K562 (cell line): ENCODE results near the gene KCNJ11. TPM values are rescaled to one million over a fixed set of nuclear protein-coding genes. Genes with fewer than 3 reads are reported as not detected.

Experiments
- CBFA2T3 ChIP-seq: fragments of 450-650 bp; IDR thresholded peaks from 2 replicates; pipeline ENCODE4 v1.6.1; 2017
- CBX2 ChIP-seq: fragments of 200-600 bp; sonication (generic); IDR thresholded peaks from one replicate; pipeline ENCODE4 v1.6.1; 2012; ENCODE audit warnings: mild to moderate bottlenecking, low read length, inconsistent platforms; ENCODE audit not compliant: insufficient read depth, poor library complexity, severe bottlenecking
- EP400 ChIP-seq: fragments of 450-650 bp; IDR thresholded peaks from 2 replicates; pipeline ENCODE4 v1.6.1; 2017; ENCODE audit warnings: antibody characterized with exemption, mild to moderate bottlenecking, moderate library complexity
- FOXA1 ChIP-seq: fragments of 450-650 bp; IDR thresholded peaks from 2 replicates; pipeline ENCODE4 v1.6.1; 2016; ENCODE audit warnings: mild to moderate bottlenecking, borderline replicate concordance
- HDAC2 ChIP-seq: fragments of 450-650 bp; IDR thresholded peaks from 2 replicates; pipeline ENCODE4 v1.6.1; 2016; ENCODE audit warnings: mild to moderate bottlenecking
- KLF13 ChIP-seq: fragments of 450-650 bp; IDR thresholded peaks from 2 replicates; pipeline ENCODE4 v1.6.1; 2016; ENCODE audit warnings: missing genetic modification characterization, low read depth, mild to moderate bottlenecking, missing compliant biosample characterization, moderate library complexity, borderline replicate concordance
- MBD2 ChIP-seq: sonication (generic); IDR thresholded peaks from 2 replicates; pipeline ENCODE4 v1.6.1; 2016; ENCODE audit warnings: low read depth, borderline replicate concordance
- MNT ChIP-seq, 2 experiments: fragments of 450-650 bp; conservative IDR thresholded peaks; 2 replicates each; pipeline ENCODE4 v1.6.1; 2017; ENCODE audit warnings: mild to moderate bottlenecking in 2 of 2, moderate library complexity in 2 of 2
- PHB2 ChIP-seq: fragments of 450-650 bp; IDR thresholded peaks from 2 replicates; pipeline ENCODE4 v1.6.1; 2017; ENCODE audit warnings: low read depth
- POLR3G ChIP-seq: IDR thresholded peaks from 2 replicates; pipeline ENCODE4 v1.6.1; 2011; ENCODE audit not compliant: insufficient read length, insufficient replicate concordance; ENCODE audit errors: extremely low read depth
- PRMT5 ChIP-seq: sonication (generic); formaldehyde crosslinking; IDR thresholded peaks from 2 replicates; pipeline ENCODE4 v1.5.0; 2020; ENCODE audit warnings: missing genetic modification reagents
- REST ChIP-seq, 2 experiments: fragments of 450-650 bp; formaldehyde crosslinking in 1 of 2; IDR thresholded peaks; 2 replicates each; pipeline versions ENCODE4 v1.4.0 to v1.6.1; 2014 to 2020; ENCODE audit warnings: mild to moderate bottlenecking in 2 of 2, borderline replicate concordance in 1 of 2, low read depth in 1 of 2
- SRSF3 ChIP-seq: fragments of 200-400 bp; formaldehyde crosslinking; IDR thresholded peaks from 2 replicates; pipeline ENCODE4 v1.6.1; 2016; ENCODE audit warnings: mild to moderate bottlenecking, low read length, moderate library complexity; ENCODE audit not compliant: insufficient read depth
- TAF9B ChIP-seq: fragments of 450-650 bp; IDR thresholded peaks from 2 replicates; pipeline ENCODE4 v1.6.1; 2018; ENCODE audit warnings: mild to moderate bottlenecking; ENCODE audit not compliant: partially characterized antibody
- TEAD1 ChIP-seq, 2 experiments: fragments of 450-650 bp in 1 of 2; sonication (generic) in 1 of 2; formaldehyde crosslinking; IDR thresholded peaks; 2 replicates each; pipeline versions ENCODE4 v1.4.0 to v1.8.0; 2020 to 2022; ENCODE audit warnings: mild to moderate bottlenecking in 2 of 2, missing genetic modification reagents in 1 of 2
- U2AF2 ChIP-seq: fragments of 200-400 bp; formaldehyde crosslinking; optimal IDR thresholded peaks from 2 replicates; pipeline ENCODE3; 2017; ENCODE audit warnings: low read depth, mild to moderate bottlenecking, low read length
- ZFP1 ChIP-seq: fragments of 450-650 bp; formaldehyde crosslinking; IDR thresholded peaks from 2 replicates; pipeline ENCODE4 v1.4.0; 2020; ENCODE audit warnings: mild to moderate bottlenecking, mixed read lengths
- ZNF133 ChIP-seq: fragments of 250-450 bp; sonication (Bioruptor Pico); IDR thresholded peaks from 2 replicates; pipeline ENCODE4 v1.4.0; 2020; ENCODE audit warnings: mild to moderate bottlenecking
- ZNF586 ChIP-seq: fragments of 450-650 bp; formaldehyde crosslinking; conservative IDR thresholded peaks from 2 replicates; pipeline ENCODE4 v1.4.0; 2020; ENCODE audit warnings: mild to moderate bottlenecking, moderate library complexity
- polyA plus RNA-seq, 8 experiments: library from polyadenylated mRNA; depleted of rRNA in 4 of 8; stranded (reverse) in 5 of 8; unstranded in 3 of 8; fragments of >200 nt; fragmentation: Nextera tagmentation in 2 of 8; fragmentation: Illumina TruSeq in 1 of 8; extraction: Ambion mirVana in 2 of 8; extraction: Trizol in 1 of 8; gene quantifications; 2 replicates each; pipeline versions ENCODE4 v1.2.1 to v1.2.3, GENCODE V29; 2011 to 2014; ENCODE audit warnings: inconsistent platforms in 1 of 8, missing spikeins in 1 of 8
- total RNA-seq, 7 experiments: library from RNA; depleted of rRNA in 6 of 7; stranded (reverse); fragments of >200 nt in 6 of 7; fragmentation: Illumina TruSeq in 2 of 7; extraction: Trizol in 2 of 7; gene quantifications; 2 replicates each; pipeline versions ENCODE4 v1.2.1 to v1.2.3, GENCODE V29; 2011 to 2021; ENCODE audit warnings: low replicate concordance in 1 of 7

Gene KCNJ11
- total and polyA plus RNA-seq, 9 of the 15 experiments (the other 6 are each of a cell fraction or from before 2014, with no cell fraction given): 0.54 to 3.7 (median 0.86) TPM; not detected in 2

GRCh38 chr11:17352950-17353820 lies 35.3 kb downstream of the KCNJ11 start (continued):
- TF ChIP-seq KLF13 (tag) (peak; percentile 74), POLR3G (no peak), FOXA1 (no peak), TAF9B (peak; percentile 28), HDAC2 (0 out of 2 replicates have a peak, but pooled peaks have one; percentile 35), REST (IDR thresholded peaks at IDR 0.05; ENCODE audit: borderline replicate concordance) (peak; percentile 20; the same call in 1 of the 2 replicates), REST (CRISPR knock-in tag; IDR thresholded peaks at IDR 0.05; ENCODE audit: low read depth) (no peak), ZNF133 (CRISPR knock-in tag) (no peak), PRMT5 (CRISPR knock-in tag) (no peak), ZFP1 (CRISPR knock-in tag) (no peak), PHB2 (no peak), ZNF586 (CRISPR knock-in tag) (no peak), SRSF3 (no peak), U2AF2 (no peak), CBFA2T3 (no peak), EP400 (peak; percentile 92), TEAD1 (CRISPR knock-in tag; IDR thresholded peaks at IDR 0.05) (peak in 1 of 2 experiments; percentile 67; a peak in 1 of 4 replicates), MNT (conservative IDR thresholded peaks at IDR 0.05) (peak; percentile 73 to 88), CBX2 (no peak), MBD2 (0 out of 2 replicates have a peak, but pooled peaks have one; percentile 29)
